Activated naive CD8-positive, alpha-beta T cell treated with anti-CD3 and anti-CD28 coated beads, Interleukin-2, amount 50 U/mL, for 24 hours (primary cell): ENCODE measurements around the gene POLR1D.

Source experiments
- ATAC-seq: fragments of 150-1000 bp; cut with Tn5 transposase; one replicate; pipeline ENCODE4 v1.10.0; 2021
- DNase-seq: peaks from one replicate; pipeline ENCODE4 v3.0.0; 2021
- H3K27ac Mint-ChIP-seq: one replicate; pipeline ENCODE4 v1.8.0; 2021; ENCODE audit warnings: mild to moderate bottlenecking, mixed read lengths
- H3K27me3 Mint-ChIP-seq: one replicate; pipeline ENCODE4 v1.8.0; 2021; ENCODE audit warnings: mixed read lengths
- H3K36me3 Mint-ChIP-seq: one replicate; pipeline ENCODE4 v1.8.0; 2021; ENCODE audit warnings: low read depth, mixed read lengths
- H3K4me1 Mint-ChIP-seq: one replicate; pipeline ENCODE4 v1.8.0; 2021; ENCODE audit warnings: mixed read lengths
- H3K4me3 Mint-ChIP-seq: one replicate; pipeline ENCODE4 v1.8.0; 2021; ENCODE audit warnings: mild to moderate bottlenecking, moderate library complexity, mixed read lengths
- H3K9me3 Mint-ChIP-seq: one replicate; pipeline ENCODE4 v1.8.0; 2021; ENCODE audit warnings: mixed read lengths

POLR1D gene

GRCh38 chr13:27665333-27665732 is 43.6 kb downstream of the POLR1D start:
- Mint-ChIP-seq H3K27ac (no peak overlapping the region), H3K4me1 (no peaks in the 10 kb centered on the region)

GRCh38 chr13:27665761-27666160 is 44.1 kb downstream of the POLR1D start:
- H3K4me3 Mint-ChIP-seq, result no peak overlapping the region
- H3K4me1 Mint-ChIP-seq, result no peaks in the 10 kb centered on the region
- DNase-seq (no peak), ATAC-seq (no peak)
- H3K27me3 Mint-ChIP-seq, result no peaks in the 10 kb centered on the region
- peaks cover 10% of the 10 kb centered on the region for H3K36me3 Mint-ChIP-seq
- H3K9me3 Mint-ChIP-seq, result no peaks in the 10 kb centered on the region
- H3K27ac Mint-ChIP-seq, result no peak overlapping the region

More at GRCh38 chr13:27665333-27665732, 43.6 kb downstream of the POLR1D start:
- no peaks in the 10 kb centered on the region for H3K9me3 Mint-ChIP-seq
- no peaks in the 10 kb centered on the region for H3K27me3 Mint-ChIP-seq
- peaks cover 14% of the 10 kb centered on the region for H3K36me3 Mint-ChIP-seq
- DNase-seq (no peak), ATAC-seq (no peak)
- no peak overlapping the region for H3K4me3 Mint-ChIP-seq

GRCh38 chr13:27666951-27667350 is 45.3 kb downstream of the POLR1D start:
- Mint-ChIP-seq H3K27ac (no peak overlapping the region), H3K27me3 (no peaks in the 10 kb centered on the region), H3K4me1 (no peaks in the 10 kb centered on the region), H3K9me3 (no peaks in the 10 kb centered on the region), H3K36me3 (peaks cover 10% of the 10 kb centered on the region), H3K4me3 (no peak overlapping the region)
- no peak for DNase-seq
- no peak for ATAC-seq

- no peak for ATAC-seq
- Mint-ChIP-seq H3K27me3 (no peaks in the 10 kb centered on the region), H3K4me3 (no peak overlapping the region)
These were observed 46.3 kb downstream of the POLR1D start for GRCh38 chr13:27667946-27668345.

GRCh38 chr13:27670861-27671260 is 49.2 kb downstream of the POLR1D start:
- Mint-ChIP-seq H3K27ac (no peak overlapping the region), H3K36me3 (peaks cover 5% of the 10 kb centered on the region), H3K4me3 (no peak overlapping the region), H3K27me3 (no peaks in the 10 kb centered on the region), H3K4me1 (no peaks in the 10 kb centered on the region), H3K9me3 (no peaks in the 10 kb centered on the region)
- no peak for DNase-seq
- ATAC-seq, result no peak

More at GRCh38 chr13:27667946-27668345, 46.3 kb downstream of the POLR1D start:
- H3K9me3 Mint-ChIP-seq, result no peaks in the 10 kb centered on the region
- no peaks in the 10 kb centered on the region for H3K4me1 Mint-ChIP-seq
- no peak for DNase-seq
- H3K36me3 Mint-ChIP-seq, result peaks cover 10% of the 10 kb centered on the region
- no peak overlapping the region for H3K27ac Mint-ChIP-seq

GRCh38 chr13:27672025-27672424 is 50.3 kb downstream of the POLR1D start:
- no peaks in the 10 kb centered on the region for H3K27me3 Mint-ChIP-seq
- DNase-seq (no peak), ATAC-seq (no peak)
- no peaks in the 10 kb centered on the region for H3K9me3 Mint-ChIP-seq
- H3K27ac Mint-ChIP-seq, result no peak overlapping the region
- peaks cover under 1% of the 10 kb centered on the region for H3K36me3 Mint-ChIP-seq
- no peak overlapping the region for H3K4me3 Mint-ChIP-seq
- no peaks in the 10 kb centered on the region for H3K4me1 Mint-ChIP-seq
